Dedifferentiated amniotic fluid mesenchymal stem cell (primary cell): Measurements from ENCODE around the gene SPO11.

Experiments used
- DNase-seq: peaks from one replicate; pipeline ENCODE4 v3.0.0-alpha.2; 2016; ENCODE audit errors: extremely low spot score

SPO11 gene, protein sequence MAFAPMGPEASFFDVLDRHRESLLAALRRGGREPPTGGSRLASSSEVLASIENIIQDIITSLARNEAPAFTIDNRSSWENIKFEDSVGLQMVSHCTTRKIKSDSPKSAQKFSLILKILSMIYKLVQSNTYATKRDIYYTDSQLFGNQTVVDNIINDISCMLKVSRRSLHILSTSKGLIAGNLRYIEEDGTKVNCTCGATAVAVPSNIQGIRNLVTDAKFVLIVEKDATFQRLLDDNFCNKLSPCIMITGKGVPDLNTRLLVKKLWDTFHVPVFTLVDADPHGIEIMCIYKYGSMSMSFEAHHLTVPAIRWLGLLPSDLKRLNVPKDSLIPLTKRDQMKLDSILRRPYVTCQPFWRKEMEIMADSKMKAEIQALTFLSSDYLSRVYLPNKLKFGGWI

DNA sequence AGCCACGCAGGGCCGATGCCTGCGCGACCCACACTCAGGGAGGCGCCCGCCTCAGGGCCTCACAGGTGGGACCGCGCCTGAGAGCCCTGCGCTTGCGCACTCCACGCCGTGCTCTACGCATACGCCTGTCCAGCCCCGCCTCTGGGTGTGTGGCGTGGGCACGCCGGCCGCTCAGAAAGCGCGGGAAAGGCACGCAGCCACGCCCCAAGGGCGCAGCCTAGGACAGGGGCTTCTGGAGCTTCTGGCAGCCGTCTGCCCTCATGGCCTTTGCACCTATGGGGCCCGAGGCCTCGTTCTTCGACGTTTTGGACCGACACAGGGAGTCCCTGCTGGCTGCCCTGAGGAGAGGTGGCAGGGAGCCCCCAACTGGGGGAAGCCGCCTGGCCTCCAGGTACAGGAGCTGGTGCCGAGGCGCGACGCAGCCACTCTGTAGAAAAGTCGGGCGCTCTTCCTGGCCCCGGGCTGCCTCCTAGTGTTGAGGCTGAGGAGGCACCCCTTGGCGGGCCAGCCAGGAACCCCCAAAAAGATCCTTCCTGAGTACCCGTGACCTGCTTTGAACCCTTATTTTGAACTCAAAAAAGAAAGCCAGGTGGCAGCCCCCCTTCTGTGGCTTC, at the start of gene SPO11:
TSS of gene SPO11 (plus strand) at position 196 of the 614 bp plus-strand sequence. CDS start at position 261, 65 bp downstream.
- DNase-seq, result no peak

DNA sequence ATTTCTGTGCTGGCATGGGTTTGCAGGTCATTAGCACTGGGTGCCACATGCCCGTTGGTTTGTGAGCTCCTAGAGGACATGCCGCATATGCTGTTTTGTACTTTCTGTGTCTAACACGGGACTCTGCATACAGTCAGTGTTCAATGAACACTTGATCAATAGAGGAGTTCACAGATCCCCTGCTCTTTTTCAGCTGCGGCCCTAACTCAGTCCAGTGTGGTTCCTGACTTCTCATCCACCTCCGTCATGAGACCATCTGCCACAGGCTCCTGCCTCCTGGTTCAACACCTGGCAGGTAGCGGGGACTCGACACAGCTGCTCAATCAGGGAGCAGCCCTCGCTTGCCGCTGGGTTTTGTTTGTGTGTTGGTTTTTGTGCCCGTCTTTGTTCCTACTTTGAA, 49.4 kb upstream of the SPO11 start:
- no peak for DNase-seq

DNA sequence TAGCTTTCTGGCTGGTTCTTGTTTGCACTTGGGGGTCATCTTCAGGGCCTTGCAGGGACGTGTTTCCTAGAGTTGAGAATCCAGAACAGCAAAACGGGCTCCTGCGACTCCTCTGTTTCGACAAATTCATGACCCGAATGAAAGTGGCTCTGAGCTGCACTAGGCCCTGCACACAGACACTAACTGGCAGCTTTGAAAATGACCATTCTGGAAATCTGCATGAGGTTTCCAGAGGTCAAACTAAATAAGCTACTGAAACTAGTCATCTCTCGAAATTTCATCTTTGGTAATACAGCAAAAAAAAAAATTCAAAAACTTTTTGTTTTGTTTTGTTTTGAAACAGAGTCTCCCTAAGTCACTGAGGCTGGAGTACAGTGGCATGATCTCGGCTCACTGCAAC, 47.7 kb upstream of the SPO11 start:
- no peak for DNase-seq

DNA sequence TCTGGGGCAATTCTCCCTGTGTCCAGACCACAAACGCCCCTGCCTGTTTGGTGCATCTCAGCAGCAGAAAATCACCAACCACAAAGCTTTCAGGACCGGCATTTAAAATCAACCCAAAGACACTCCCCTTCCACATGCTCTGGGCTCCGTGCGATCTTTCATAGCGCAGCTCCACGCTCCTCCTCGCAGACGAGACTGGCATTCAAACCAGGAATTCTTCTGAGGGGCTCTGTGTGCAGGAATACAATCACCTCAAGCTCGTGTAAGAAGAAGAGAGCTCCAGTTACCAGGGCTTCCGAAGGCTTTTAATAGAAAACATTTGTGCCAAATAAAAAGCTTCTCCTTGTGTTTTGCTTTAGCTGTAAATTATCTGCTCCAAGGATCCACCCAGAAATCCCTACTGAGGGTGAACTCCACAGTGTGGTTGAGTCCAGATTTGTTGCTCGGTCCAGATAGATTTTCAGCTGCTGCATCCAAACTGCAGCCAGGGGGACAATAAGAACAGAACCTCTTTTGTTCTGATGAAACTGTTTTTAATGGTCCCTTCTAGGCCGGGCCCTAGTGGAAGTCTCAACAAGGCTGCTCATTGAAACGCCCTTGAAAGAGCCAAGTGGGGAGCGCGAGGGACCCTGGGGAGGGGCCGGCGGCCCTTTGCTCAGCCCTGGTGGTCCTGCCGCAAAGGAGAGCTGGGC, 46.8 kb upstream of the SPO11 start:
- DNase-seq, result no peak

DNA sequence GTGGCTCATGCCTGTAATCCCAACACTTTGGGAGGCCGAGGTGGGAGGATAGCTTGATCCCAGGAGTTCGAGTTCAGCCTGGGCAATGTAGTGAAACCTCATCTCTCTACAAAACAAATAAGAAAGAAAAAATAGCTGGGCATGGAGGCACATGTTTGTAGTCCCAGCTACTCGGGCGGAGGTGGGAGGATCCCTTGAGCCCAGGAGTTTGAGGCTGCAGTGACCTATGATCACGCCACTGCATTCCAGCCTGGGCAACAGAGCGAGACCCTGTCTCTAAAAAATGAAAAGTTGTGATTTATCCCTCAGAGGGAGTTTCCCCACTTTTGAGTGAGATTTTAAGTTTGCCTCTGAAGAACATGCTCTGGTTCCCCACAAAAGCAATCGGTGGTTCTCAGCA, 45.7 kb upstream of the SPO11 start:
- no peak for DNase-seq

DNA sequence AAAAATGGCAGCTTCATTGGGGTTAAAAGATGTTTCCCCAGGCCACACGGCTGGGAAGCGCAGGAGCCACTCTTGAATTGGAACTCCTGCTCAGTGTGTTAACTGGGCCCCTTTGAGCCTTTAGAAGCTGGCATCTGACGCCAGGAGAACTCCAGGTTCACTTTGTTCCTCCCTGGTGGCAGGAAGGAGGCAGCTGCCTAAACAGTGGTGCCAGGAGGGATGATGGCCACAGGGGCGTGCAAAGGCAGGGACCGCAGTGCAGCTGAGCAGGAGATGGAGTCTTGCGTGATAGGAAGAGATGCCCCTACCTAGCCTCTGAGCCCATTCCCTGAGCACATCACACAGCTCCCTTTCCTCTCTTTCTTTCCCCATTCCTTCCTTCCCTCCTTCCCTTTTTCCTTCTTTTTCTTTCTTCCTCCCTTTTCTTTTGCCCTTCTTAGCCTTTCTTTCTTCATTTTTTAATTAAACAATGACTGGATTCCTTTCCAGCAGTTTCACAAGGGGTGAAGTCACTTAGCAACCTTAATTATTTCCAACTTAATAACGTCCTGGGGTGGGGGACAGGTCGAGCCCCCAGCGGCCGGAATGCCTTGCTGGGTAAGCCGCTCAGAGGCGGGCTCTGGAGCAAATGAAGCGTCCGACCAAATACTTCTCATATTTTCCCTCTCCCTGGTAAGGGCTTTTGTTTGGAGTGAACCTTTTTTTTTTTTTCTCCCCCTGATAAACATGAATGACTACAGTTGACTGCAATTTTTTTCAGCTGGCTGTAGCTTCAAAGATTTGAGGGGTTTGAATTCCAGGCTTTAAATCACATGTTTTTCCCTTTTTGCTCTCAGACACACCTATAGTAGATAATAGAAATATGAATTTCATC, 42.4 kb upstream of the SPO11 start:
- DNase-seq, result no peak

DNA sequence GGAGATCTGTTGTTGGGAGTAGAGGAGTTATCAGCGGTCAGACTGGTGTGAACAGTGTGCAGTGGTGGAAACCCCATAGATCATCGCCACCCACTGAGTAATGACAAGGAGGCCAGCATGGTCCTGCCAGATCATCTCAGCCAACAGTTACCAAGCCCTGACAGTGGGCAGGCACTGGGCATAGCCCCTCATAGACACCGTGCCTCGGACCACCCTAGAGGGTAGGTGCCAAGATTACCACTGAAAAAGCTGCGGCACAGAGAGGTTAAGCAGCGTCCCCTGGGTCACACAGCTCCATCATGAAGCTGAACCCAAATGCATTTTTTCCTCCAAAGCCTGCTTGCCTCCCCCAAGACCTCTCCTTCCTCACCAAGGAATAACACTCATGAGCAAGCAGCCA, 41.7 kb upstream of the SPO11 start:
- no peak for DNase-seq

DNA sequence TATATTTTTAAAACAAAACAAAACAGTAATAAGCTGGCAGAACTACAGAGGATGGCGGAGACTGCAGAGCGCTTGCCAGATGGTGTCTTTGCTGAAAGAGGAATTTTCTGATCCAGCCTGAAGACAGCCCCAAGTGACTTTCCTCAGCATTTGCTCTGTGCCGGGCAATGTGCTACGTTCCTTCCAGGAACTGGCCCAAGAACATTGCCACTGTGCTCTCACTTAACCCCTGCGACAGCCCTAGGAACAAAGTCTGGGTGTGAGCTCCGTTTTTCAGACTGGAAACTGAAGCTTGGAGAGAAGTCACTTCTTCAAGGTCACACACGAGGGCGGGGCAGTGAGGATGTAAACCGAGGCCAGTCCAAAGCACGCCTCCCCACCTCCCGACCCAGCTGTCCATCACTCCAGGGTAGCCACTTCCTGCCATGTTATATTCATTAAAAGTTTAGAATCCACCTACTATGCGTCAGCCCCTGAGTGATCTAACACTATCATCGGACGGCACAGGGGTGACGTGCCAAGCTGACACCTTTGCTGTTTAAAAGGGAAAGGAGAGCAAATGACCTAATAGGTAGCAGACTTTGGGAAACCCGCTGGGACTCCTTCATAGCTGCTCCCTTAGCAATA, 40.8 kb upstream of the SPO11 start:
- DNase-seq, result no peak

DNA sequence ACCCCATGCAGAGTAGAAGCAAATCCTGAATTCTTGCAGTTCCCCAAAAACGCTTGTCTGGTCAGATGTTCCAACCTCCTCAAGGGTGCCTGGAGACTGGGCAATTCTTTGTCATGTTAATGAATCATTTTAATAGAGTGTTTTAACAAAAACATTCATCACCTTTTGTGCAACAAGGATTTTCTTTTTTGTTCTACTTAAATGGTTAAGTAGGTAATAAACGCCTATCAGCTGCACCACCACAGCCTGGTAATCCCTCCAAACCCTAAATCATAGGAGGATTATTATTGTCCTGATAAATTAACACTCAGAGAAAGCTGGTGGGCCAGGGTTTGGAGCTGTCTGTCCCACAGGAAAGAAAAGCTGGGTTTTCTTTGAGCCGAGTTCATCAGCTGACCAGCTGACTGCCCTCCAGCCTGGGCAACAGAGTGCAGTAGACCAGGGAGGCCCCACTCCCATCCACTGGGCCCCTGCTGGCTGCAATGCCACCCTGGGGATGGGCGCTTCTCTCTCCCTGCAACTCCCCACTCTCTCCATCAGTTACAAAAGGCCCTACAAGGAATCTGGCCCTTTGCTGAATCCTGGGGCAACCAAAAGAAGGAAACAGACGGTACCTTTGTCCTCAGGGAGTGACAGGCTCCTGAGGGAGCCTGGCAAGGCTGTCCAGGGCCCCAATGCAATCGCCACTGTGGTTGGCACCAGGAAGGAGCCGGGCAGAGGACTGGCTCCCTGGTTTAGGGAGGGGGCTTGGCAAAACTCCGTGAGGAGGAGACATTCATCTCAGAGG, 40.0 kb upstream of the SPO11 start:
- no peak for DNase-seq

DNA sequence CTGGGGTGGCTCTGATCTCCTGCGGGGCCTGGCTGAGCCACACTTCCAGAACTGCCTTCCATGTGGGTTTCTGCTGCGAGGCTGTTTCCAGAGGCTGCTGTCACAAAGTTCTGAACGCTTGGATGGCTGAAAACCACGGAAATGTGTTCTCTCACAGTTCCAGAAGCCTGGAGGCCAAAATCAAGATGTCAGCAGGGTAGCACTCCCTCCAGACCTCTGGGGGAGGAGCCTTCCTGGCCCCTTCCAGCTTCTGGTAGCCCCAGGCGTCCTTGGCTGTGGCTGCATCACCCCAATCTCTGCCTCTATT, 39.5 kb upstream of the SPO11 start:
- no peak for DNase-seq

DNA sequence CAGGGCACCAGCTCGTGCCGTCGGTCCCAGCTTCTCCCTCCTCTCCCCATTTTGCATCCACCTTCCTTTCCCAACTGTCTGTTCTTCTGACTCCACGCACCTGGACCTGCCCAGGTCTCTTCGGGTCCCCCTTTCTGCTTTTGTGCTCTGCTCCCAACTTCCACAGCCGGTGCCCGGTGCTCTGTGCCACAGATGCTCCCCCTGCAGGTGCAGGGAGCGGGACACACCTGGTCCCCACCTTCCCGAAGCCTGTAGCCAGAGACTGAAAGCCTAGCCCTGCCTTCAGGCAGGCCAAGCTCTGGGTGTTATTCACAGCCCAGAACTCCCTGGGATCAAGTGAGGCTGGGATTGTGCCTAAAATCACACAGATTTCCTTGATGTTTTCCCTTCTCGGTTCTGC, 38.6 kb upstream of the SPO11 start:
- DNase-seq, result no peak

DNA sequence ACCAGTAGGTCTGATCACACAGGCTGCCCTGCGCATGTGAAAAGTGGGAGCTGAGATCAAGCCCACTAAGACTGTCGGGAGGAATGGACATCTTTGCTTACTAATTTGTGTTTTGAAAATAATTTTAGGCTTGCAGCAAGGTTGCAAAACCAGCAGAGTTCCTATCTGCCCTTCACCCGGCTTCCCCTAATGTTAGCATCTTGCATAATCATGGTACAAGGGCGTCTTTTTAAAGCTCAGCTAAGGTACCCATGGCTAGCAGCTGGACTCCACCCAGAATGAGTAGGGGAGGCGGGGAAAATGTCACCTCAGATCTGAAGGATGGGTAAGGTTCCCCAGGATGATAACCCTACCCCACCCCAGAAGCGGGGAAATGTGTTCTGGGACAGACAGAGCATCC, 37.9 kb upstream of the SPO11 start:
- DNase-seq, result no peak

DNA sequence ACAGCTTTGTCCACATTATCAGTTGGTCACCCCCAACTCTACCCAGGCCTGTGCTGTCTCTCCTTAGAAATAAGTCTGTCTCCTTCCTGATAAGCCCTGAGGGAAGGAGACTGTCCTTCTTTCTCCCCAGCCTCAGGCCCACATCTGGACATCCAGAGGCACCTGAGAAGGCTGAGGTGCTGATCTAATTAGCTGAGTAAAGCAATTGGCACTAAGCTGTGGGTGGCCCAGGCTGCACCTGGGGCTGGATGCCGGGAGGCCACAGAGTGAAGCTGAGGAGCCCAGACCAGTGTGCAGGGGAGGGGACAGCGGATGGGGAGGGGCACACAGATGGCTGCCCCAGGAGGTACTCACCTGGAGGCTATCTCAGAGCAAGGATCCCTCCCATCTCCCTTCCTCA, 37.0 kb upstream of the SPO11 start:
- no peak for DNase-seq

DNA sequence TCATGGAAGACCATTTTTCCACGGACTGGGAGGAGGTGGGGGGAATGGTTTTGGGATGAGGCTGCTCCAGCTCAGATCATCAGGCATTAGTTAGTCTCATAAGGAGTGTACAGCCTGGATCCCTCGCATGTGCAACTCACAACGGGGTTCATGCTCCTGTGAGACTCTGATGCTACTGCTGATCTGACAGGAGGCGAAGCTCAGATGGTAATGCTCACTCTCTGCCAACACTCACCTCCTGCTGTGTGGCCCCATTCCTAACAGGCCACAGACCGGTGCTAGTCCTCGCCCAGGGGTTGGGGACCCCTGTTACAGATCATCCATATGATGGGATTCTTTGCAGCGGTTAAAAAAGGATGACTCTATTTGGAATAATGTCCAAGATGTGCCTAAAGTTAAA, 35.6 kb upstream of the SPO11 start:
- no peak for DNase-seq

DNA sequence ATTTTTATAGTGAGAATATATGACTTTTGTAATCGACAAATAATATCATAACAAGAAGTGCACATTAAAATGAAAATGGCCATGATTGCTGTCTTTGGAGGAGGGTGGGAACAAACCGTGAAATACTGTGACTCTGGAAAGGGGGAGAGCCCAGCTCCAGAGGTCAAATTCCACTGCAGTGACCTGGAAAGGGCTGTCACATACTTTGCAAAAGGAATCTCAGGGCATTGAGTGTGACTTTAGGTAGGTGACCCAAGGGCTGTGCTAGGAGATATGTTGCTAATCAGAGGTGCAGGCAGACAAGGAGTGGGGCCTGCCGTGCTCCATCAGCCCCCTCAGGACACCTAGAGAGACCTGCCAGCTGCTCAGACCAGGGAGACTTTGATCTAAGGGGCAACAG, 35.1 kb upstream of the SPO11 start:
- DNase-seq, result no peak

DNA sequence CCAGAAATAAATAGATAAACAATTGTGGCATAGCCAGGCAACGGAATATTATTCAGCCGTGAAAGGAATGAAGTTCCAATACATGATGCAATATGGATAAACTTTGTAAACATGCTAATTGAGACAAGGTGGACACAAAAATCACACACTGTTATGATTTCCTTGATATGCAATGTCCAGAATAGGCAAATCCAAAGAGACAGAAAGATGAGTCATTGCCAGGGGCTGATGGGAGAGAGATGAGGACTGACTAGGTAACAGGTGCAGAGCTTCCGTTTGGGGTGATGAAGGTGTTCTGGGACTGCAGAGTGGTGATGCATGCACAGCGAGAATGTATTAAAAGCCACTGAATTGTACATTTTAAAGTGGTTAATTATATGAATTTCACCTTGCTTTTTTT, 31.1 kb upstream of the SPO11 start:
- no peak for DNase-seq

DNA sequence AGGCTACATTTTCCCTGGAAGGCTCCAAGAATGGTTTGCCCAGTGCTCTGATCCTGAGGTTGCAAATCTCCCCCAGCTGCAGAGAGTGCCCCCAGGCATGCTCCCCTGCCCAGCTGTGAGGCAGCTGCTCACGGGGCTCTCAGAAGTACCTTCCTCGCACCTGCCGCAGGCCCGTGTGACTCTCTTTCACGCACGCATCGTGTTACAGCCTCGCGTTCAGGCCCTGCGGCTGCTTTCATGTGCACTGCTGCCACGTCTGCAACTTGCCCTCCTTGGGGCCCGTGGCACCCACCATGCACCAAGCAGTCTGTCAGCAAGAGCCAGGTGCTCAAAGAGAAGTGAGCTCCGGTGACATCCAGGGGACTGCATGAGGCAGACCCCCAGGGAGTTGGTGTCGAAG, 28.6 kb upstream of the SPO11 start:
- DNase-seq, result no peak

DNA sequence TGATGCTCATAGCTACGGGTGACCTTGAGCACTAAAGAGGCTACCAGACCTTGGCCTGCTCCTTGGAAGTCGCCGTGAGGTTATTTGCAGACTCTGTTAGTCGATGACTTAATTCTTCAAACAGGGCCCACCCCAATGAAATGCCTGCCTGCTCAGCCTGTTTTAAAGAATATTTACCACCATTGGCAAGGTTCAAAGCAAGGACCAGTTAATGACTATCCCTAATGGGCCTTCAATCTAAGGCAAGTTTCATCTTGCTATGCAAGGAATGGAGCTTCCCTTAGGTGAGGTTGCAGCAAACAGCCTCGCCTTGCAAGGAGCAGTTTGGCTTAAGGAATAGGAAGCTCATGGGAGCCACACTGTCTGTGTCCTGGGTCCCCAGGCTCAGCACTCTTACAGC, 22.9 kb upstream of the SPO11 start:
- DNase-seq, result no peak

DNA sequence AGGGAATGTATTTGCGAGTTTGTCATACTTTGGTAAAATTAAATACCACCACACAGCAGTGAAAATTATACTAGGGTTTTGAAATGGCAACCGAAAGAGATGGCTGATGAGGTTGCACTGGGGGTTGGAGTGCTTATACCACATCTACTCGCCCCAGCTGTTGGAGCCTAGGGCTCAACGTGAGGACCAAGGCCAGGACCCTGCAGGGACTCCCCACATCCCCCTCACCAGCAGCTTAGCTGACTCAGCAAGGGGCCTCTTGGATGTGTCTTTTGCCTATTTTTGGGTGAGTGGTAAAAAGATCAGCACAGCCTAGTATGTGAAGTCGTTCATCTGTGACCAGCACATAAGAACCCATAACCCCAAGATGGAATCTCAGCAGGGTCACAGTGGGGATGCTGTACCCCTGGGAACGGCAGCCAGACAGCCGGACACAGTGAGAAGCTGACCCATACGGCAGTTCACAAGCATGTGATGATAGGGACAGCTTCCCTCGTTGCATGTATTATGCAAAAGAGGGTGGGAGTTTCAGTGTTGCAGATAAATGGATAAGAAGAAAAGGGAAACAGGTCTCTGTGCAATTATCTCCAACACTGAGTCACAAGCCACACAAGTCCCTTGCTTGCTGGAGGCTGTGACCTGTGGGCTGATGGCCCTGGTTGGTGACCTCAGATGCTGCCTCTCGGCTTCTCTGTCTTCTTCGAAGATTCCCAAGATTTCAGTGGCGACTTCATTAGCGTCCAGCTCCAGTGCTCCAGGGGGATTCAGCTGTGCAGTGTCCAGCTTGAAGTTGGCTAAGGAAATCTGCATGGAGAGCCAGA, 20.9 kb upstream of the SPO11 start:
- DNase-seq, result no peak

DNA sequence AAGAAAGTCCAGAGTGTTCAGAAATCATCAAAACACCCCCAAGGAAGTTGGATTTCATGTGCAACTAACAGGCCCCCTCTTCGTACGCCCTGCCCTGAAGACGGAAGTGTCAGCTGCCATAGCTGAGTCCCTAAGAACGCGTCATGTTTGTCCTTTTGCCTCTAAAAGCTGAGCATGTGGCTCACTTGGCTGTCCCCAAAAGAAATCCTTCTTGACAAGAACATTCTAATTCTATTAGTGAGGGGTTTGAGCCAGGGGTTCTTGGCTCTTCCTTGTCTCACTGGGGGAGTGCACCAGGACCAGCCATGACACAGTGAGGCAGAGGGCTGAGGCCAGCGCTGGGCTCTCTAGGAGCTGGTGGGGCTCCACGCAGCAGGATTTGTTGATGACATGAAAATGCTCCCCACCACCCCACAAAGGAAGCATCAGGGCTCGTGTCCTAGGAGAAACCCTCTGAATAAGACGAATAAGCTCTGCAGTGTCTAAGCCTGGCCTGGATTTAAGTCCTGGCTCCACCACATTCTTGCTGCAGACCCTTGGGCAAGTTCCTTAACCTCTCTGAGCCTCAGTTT, 20.0 kb upstream of the SPO11 start:
- no peak for DNase-seq
